WTC11 (cell line): ENCODE data around the gene SCFD1. TPM values are rescaled to one million over a fixed set of nuclear protein-coding genes. Genes with fewer than 3 reads are reported as not detected.

Experiments
- ATAC-seq: fragments of 200-7000 bp; cut with Tn5 transposase; 2 replicates; pipeline ENCODE4 v1.10.0; 2021; ENCODE audit warnings: mild to moderate bottlenecking, moderate library complexity
- CTCF ChIA-PET: fragments of 300-600 bp; sonication (Branson Sonifier 250); formaldehyde crosslinking; loops from one replicate; lab custom pipeline; 2021; ENCODE audit warnings: antibody characterized with exemption; lab: Charles Lee
- POLR2A ChIA-PET: fragments of 350-600 bp; sonication (Branson Sonifier 250); formaldehyde crosslinking; loops from one replicate; lab custom pipeline; 2021; ENCODE audit warnings: antibody characterized with exemption; lab: Charles Lee
- DNase-seq: peaks from one replicate; pipeline ENCODE4 v3.0.0; 2021; ENCODE audit warnings: low spot score
- H3K27ac Mint-ChIP-seq: 2 replicates; pipeline ENCODE4 v1.8.0; 2021; ENCODE audit warnings: mixed read lengths
- H3K27me3 Mint-ChIP-seq: 2 replicates; pipeline ENCODE4 v1.8.0; 2021; ENCODE audit warnings: low read depth, mild to moderate bottlenecking, moderate library complexity, mixed read lengths
- H3K36me3 Mint-ChIP-seq: 2 replicates; pipeline ENCODE4 v1.8.0; 2021; ENCODE audit warnings: mixed read lengths
- H3K4me1 Mint-ChIP-seq: 2 replicates; pipeline ENCODE4 v1.8.0; 2022; ENCODE audit warnings: mixed read lengths
- H3K4me3 Mint-ChIP-seq: 2 replicates; pipeline ENCODE4 v1.8.0; 2021; ENCODE audit warnings: mild to moderate bottlenecking, moderate library complexity, mixed read lengths
- H3K9me3 Mint-ChIP-seq: 2 replicates; pipeline ENCODE4 v1.8.0; 2021; ENCODE audit warnings: mixed read lengths
- CDX4 ChIP-seq: fragments of 250-450 bp; sonication (Bioruptor Pico); IDR thresholded peaks from 2 replicates; pipeline ENCODE4 v1.9.0; 2021; ENCODE audit warnings: moderate library complexity, mild to moderate bottlenecking, inconsistent platforms, borderline replicate concordance
- ELF4 ChIP-seq: sonication (generic); formaldehyde crosslinking; IDR thresholded peaks from 2 replicates; pipeline ENCODE4 v1.8.1; 2022; ENCODE audit warnings: low read depth, mild to moderate bottlenecking, moderate library complexity, missing genetic modification reagents
- ERG ChIP-seq: fragments of 250-450 bp; sonication (Bioruptor Pico); IDR thresholded peaks from 2 replicates; pipeline ENCODE4 v1.8.0; 2021; ENCODE audit warnings: mild to moderate bottlenecking
- GABPB1 ChIP-seq: sonication (generic); formaldehyde crosslinking; IDR thresholded peaks from 2 replicates; pipeline ENCODE4 v1.8.1; 2023; ENCODE audit warnings: mild to moderate bottlenecking, missing genetic modification reagents
- IRF1 ChIP-seq: sonication (generic); formaldehyde crosslinking; IDR thresholded peaks from 2 replicates; pipeline ENCODE4 v1.8.0; 2023; ENCODE audit warnings: missing genetic modification reagents
- JAZF1 ChIP-seq: fragments of 250-450 bp; sonication (Bioruptor Pico); IDR thresholded peaks from 2 replicates; pipeline ENCODE4 v1.9.0; 2021; ENCODE audit warnings: moderate library complexity, mild to moderate bottlenecking, inconsistent platforms
- NFATC4 ChIP-seq: fragments of 250-450 bp; sonication (Bioruptor Pico); IDR thresholded peaks from 2 replicates; pipeline ENCODE4 v1.9.0; 2021; ENCODE audit warnings: mild to moderate bottlenecking
- NR3C1 ChIP-seq: sonication (generic); formaldehyde crosslinking; conservative IDR thresholded peaks from 2 replicates; pipeline ENCODE4 v1.8.1; 2023; ENCODE audit warnings: low read depth, mild to moderate bottlenecking, missing genetic modification reagents
- USF2 ChIP-seq: sonication (generic); formaldehyde crosslinking; IDR thresholded peaks from 2 replicates; pipeline ENCODE4 v1.8.1; 2023; ENCODE audit warnings: mild to moderate bottlenecking, missing genetic modification reagents, moderate library complexity
- ZNF138 ChIP-seq: sonication (generic); formaldehyde crosslinking; conservative IDR thresholded peaks from 2 replicates; pipeline ENCODE4 v1.8.1; 2022; ENCODE audit warnings: mild to moderate bottlenecking, moderate library complexity, missing genetic modification reagents
- ZNF219 ChIP-seq: sonication (generic); formaldehyde crosslinking; IDR thresholded peaks from 2 replicates; pipeline ENCODE4 v1.8.0; 2023; ENCODE audit warnings: missing genetic modification reagents, mild to moderate bottlenecking, borderline replicate concordance
- ZNF317 ChIP-seq: sonication (generic); formaldehyde crosslinking; IDR thresholded peaks from 2 replicates; pipeline ENCODE4 v1.8.1; 2023; ENCODE audit warnings: low read depth, mild to moderate bottlenecking, moderate library complexity, missing genetic modification reagents, borderline replicate concordance
- ZNF396 ChIP-seq: fragments of 250-450 bp; sonication (Bioruptor Pico); IDR thresholded peaks from 2 replicates; pipeline ENCODE4 v1.8.0; 2021; ENCODE audit warnings: mild to moderate bottlenecking, moderate library complexity, borderline replicate concordance
- ZNF532 ChIP-seq: fragments of 250-450 bp; sonication (Bioruptor Pico); IDR thresholded peaks from 2 replicates; pipeline ENCODE4 v1.9.0; 2021; ENCODE audit warnings: mild to moderate bottlenecking, borderline replicate concordance
- total RNA-seq: library from RNA; stranded (reverse); gene quantifications from 3 replicates; pipeline ENCODE4 v1.2.3, GENCODE V29; 2021

Gene SCFD1
- total RNA-seq, 1 experiment from 2014 or later = 77.5 TPM

GRCh38 chr14:30759172-30760125, 137.3 kb downstream of the SCFD1 start:
- H3K4me1 Mint-ChIP-seq = no peaks in the 10 kb centered on the region
- H3K36me3 Mint-ChIP-seq = peaks cover 24% of the 10 kb centered on the region
- H3K27me3 Mint-ChIP-seq = no peaks in the 10 kb centered on the region; the same call in 1 of the 2 replicates
- H3K27ac Mint-ChIP-seq = no peak overlapping the region
- H3K9me3 Mint-ChIP-seq = peaks cover 38% of the 10 kb centered on the region
- ChIA-PET POLR2A (no interaction called here), CTCF (no interaction called here)
- no peak for DNase-seq
- no peak for ATAC-seq
- TF ChIP-seq ZNF138 (CRISPR knock-in tag) = no peak
- no peak for TF ChIP-seq NFATC4 (CRISPR knock-in tag)
- TF ChIP-seq ZNF219 = no peak
- no peak for TF ChIP-seq CDX4 (CRISPR knock-in tag)
- TF ChIP-seq ELF4 (CRISPR knock-in tag) = no peak
- TF ChIP-seq GABPB1 (CRISPR knock-in tag) = no peak
- no peak for TF ChIP-seq ZNF532 (CRISPR knock-in tag)
- TF ChIP-seq ZNF317 (CRISPR knock-in tag) = no peak
- no peak for TF ChIP-seq ZNF396 (CRISPR knock-in tag)
- TF ChIP-seq ERG = no peak
- TF ChIP-seq JAZF1 (CRISPR knock-in tag) = no peak
- H3K4me3 Mint-ChIP-seq = no peak overlapping the region

GRCh38 chr14:30763891-30764290, 141.8 kb downstream of the SCFD1 start:
- Mint-ChIP-seq H3K36me3 (peaks cover 24% of the 10 kb centered on the region), H3K4me1 (no peaks in the 10 kb centered on the region), H3K9me3 (peaks cover 56% of the 10 kb centered on the region), H3K4me3 (no peak overlapping the region), H3K27me3 (no peaks in the 10 kb centered on the region; the same call in 1 of the 2 replicates), H3K27ac (no peak overlapping the region)
- ATAC-seq (no peak), DNase-seq (no peak)
- ChIA-PET POLR2A (no interaction called here), CTCF (no interaction called here)
- TF ChIP-seq USF2 (CRISPR knock-in tag) = no peak
- TF ChIP-seq ZNF317 (CRISPR knock-in tag) = peak; percentile 84
- TF ChIP-seq ZNF396 (CRISPR knock-in tag) = no peak
- no peak for TF ChIP-seq NR3C1 (CRISPR knock-in tag)

- DNase-seq (no peak), ATAC-seq (no peak)
- Mint-ChIP-seq H3K4me3 (no peak overlapping the region), H3K27me3 (no peaks in the 10 kb centered on the region; the same call in 1 of the 2 replicates), H3K9me3 (peaks cover 35% of the 10 kb centered on the region), H3K27ac (no peak overlapping the region), H3K4me1 (no peaks in the 10 kb centered on the region), H3K36me3 (peaks cover 17% of the 10 kb centered on the region)
- TF ChIP-seq USF2 (CRISPR knock-in tag) = peak; percentile 39; the same call in 1 of the 2 replicates
- no peak for TF ChIP-seq IRF1 (CRISPR knock-in tag)
- CTCF ChIA-PET = no interaction called here
- POLR2A ChIA-PET = no interaction called here
Measured at GRCh38 chr14:30767624-30768023, 145.5 kb downstream of the SCFD1 start.
